ENCODE measurements around the gene JUNB.
"Not testable (repeated sequence)": the region's sequence is repeated elsewhere in the genome, so short reads cannot be mapped to it uniquely, and the experiment has no call there.

JUNB gene

GRCh38 chr19:12806242-12807081, 15.2 kb downstream of the JUNB start, which contains the start of gene RNASEH2A:
TSS of gene RNASEH2A (plus strand) at chr19:12806584. CDS start at chr19:12806674, 90 bp downstream.
- ChIA-PET CTCF (interaction anchor here (0.8 to 17.0 kb wide), 9 partner anchors 10 to 243 kb away, joined by 3 to 399 read pairs (median 7); partner anchors contain the start of genes HOOK2 and JUNB), POLR2A (interaction anchor here (2.4 kb wide), 1 partner anchor 14 kb away, joined by 15 read pairs; the partner anchor contains the start of gene JUNB)
- DNase-seq (ENCODE audit: extremely low spot score) = peak; percentile 98
- TF ChIP-seq CTCF (IDR thresholded peaks at IDR 0.05; ENCODE audit: control extremely low read depth, extremely low read depth, low read depth, missing control alignments) = no peak

- TF ChIP-seq CTCF (IDR thresholded peaks at IDR 0.05; ENCODE audit: control extremely low read depth, extremely low read depth, low read depth, missing control alignments) = no peak
- ChIA-PET CTCF (interaction anchor here (1.3 to 8.7 kb wide), 6 partner anchors 10 to 82 kb away, joined by 3 to 50 read pairs (median 8); partner anchors contain the start of gene RTBDN), POLR2A (interaction anchor here (0.8 kb wide), 1 partner anchor 24 kb away, joined by 6 read pairs; the partner anchor contains the start of gene JUNB)
- no peak for DNase-seq (ENCODE audit: extremely low spot score)
These were observed 23.8 kb downstream of the JUNB start for GRCh38 chr19:12815088-12815487.

GRCh38 chr19:12817188-12817587, 25.9 kb downstream of the JUNB start:
- POLR2A ChIA-PET; DNase-seq (ENCODE audit: extremely low spot score): not testable (repeated sequence)
- CTCF ChIA-PET = interaction anchor here (1.2 to 8.7 kb wide), 5 partner anchors 13 to 65 kb away, joined by 3 to 50 read pairs (median 11); no protein-coding TSS in a partner anchor

- POLR2A ChIA-PET; DNase-seq (ENCODE audit: extremely low spot score): not testable (repeated sequence)
- CTCF ChIA-PET = interaction anchor here (0.8 to 8.7 kb wide), 5 partner anchors 12 to 60 kb away, joined by 3 to 50 read pairs (median 11); no protein-coding TSS in a partner anchor
These were observed 26.5 kb downstream of the JUNB start for GRCh38 chr19:12817810-12818209.

GRCh38 chr19:12821761-12822160, 30.5 kb downstream of the JUNB start:
- CTCF ChIA-PET = interaction anchor here (1.1 to 3.2 kb wide), 6 partner anchors 9 to 64 kb away, joined by 3 to 22 read pairs (median 4); no protein-coding TSS in a partner anchor
- POLR2A ChIA-PET = no interaction called here
- DNase-seq (ENCODE audit: extremely low spot score) = no peak
- TF ChIP-seq CTCF (IDR thresholded peaks at IDR 0.05; ENCODE audit: control extremely low read depth, extremely low read depth, low read depth, missing control alignments) = no peak

- CTCF ChIA-PET = interaction anchor here (0.8 to 3.2 kb wide), 11 partner anchors 11 to 269 kb away, joined by 3 to 22 read pairs (median 7); no protein-coding TSS in a partner anchor
- POLR2A ChIA-PET = no interaction called here
- TF ChIP-seq CTCF (IDR thresholded peaks at IDR 0.05; ENCODE audit: control extremely low read depth, extremely low read depth, low read depth, missing control alignments) = peak; percentile 47
These were observed 34.2 kb downstream of the JUNB start for GRCh38 chr19:12825254-12826131.

GRCh38 chr19:12828494-12828893, 37.2 kb downstream of the JUNB start:
- DNase-seq (ENCODE audit: extremely low spot score) = peak; percentile 55
- POLR2A ChIA-PET = no interaction called here

More at GRCh38 chr19:12825254-12826131, 34.2 kb downstream of the JUNB start:
- DNase-seq (ENCODE audit: extremely low spot score) = no peak

More at GRCh38 chr19:12828494-12828893, 37.2 kb downstream of the JUNB start:
- no peak for TF ChIP-seq CTCF (IDR thresholded peaks at IDR 0.05; ENCODE audit: control extremely low read depth, extremely low read depth, low read depth, missing control alignments)
- CTCF ChIA-PET = interaction anchor here (1.1 to 3.2 kb wide), 5 partner anchors 10 to 68 kb away, joined by 3 to 14 read pairs (median 5); no protein-coding TSS in a partner anchor
